Cardiac muscle cell (in vitro differentiated cells and primary cell): ENCODE results near the gene ACACB. TPM values are rescaled to one million over a fixed set of nuclear protein-coding genes. Genes with fewer than 3 reads are reported as not detected.

Source experiments
- DNase-seq, 2 donors: peaks; one replicate each; pipeline versions ENCODE4 v3.0.0 to v3.0.0-alpha.2; 2010 to 2017; ENCODE audit warnings: low read depth in 1 of 2, low spot score in 1 of 2
- H3K27ac ChIP-seq: fragments of 200-600 bp; sonication (generic); 2 replicates; pipeline ENCODE4 v1.5.1; 2016
- H3K27me3 ChIP-seq: fragments of 200-600 bp; sonication (generic); 2 replicates; pipeline ENCODE4 v1.6.0; 2016; ENCODE audit warnings: control low read depth
- H3K36me3 ChIP-seq: fragments of 200-600 bp; sonication (generic); 2 replicates; pipeline ENCODE4 v1.5.1; 2016; ENCODE audit warnings: control low read depth
- H3K4me1 ChIP-seq: fragments of 200-600 bp; sonication (generic); 2 replicates; pipeline ENCODE4 v1.8.1; 2017; ENCODE audit warnings: low read depth, mild to moderate bottlenecking, mixed run types
- H3K4me3 ChIP-seq: fragments of 200-600 bp; sonication (generic); 2 replicates; pipeline ENCODE4 v1.5.1; 2016; ENCODE audit warnings: mild to moderate bottlenecking
- H3K9me3 ChIP-seq: fragments of 200-600 bp; sonication (generic); 2 replicates; pipeline ENCODE4 v1.5.1; 2017; ENCODE audit warnings: low read depth, mild to moderate bottlenecking, control low read depth
- polyA plus RNA-seq: library from polyadenylated mRNA; unstranded; fragments of >200 nt; fragmentation: Nextera tagmentation; extraction: Ambion mirVana; gene quantifications from 2 replicates; pipeline ENCODE4 v1.2.1, GENCODE V29; 2016
- total RNA-seq: library from RNA; depleted of rRNA; stranded (reverse); fragments of >200 nt; gene quantifications from 2 replicates; pipeline ENCODE4 v1.2.3, GENCODE V29; 2016
- TF ChIP-seq, protein P1 (sequence below): IDR thresholded peaks from 2 replicates; pipeline ENCODE4 v1.5.1; 2012; ENCODE audit warnings: low read depth, mild to moderate bottlenecking, low read length

The ACACB gene
- total and polyA plus RNA-seq, 2 experiments from 2014 or later, result 28.9 to 78.0 TPM

DNA sequence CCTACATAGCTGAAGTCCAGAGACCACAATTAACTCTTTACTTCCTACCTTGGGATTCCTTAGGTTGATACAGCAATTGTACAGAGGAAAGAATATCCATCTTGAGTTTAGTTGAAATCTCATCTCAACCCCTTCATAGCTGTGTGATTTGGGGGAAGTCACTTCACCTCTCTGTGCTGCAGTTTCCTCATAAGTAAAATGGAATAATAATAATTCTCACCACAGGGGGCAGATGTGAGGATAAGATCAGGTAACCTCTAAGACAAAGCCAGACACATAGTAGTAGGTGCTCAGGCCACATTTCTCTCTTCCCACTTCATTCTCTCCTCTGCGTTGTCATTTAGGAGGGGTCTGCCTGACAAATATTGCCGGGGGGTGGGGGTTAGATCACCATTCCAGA lies 186.0 kb downstream of the ACACB start:
- H3K9me3 ChIP-seq, result no peaks in the 10 kb centered on the region
- no peak overlapping the region for H3K27ac ChIP-seq
- H3K36me3 ChIP-seq, result no peaks in the 10 kb centered on the region
- H3K4me3 ChIP-seq, result no peak overlapping the region
- TF ChIP-seq, protein P1, sequence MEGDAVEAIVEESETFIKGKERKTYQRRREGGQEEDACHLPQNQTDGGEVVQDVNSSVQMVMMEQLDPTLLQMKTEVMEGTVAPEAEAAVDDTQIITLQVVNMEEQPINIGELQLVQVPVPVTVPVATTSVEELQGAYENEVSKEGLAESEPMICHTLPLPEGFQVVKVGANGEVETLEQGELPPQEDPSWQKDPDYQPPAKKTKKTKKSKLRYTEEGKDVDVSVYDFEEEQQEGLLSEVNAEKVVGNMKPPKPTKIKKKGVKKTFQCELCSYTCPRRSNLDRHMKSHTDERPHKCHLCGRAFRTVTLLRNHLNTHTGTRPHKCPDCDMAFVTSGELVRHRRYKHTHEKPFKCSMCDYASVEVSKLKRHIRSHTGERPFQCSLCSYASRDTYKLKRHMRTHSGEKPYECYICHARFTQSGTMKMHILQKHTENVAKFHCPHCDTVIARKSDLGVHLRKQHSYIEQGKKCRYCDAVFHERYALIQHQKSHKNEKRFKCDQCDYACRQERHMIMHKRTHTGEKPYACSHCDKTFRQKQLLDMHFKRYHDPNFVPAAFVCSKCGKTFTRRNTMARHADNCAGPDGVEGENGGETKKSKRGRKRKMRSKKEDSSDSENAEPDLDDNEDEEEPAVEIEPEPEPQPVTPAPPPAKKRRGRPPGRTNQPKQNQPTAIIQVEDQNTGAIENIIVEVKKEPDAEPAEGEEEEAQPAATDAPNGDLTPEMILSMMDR, result peak; percentile 15
- peaks cover 12% of the 10 kb centered on the region for H3K27me3 ChIP-seq
- no peaks in the 10 kb centered on the region for H3K4me1 ChIP-seq
- DNase-seq, result no peak

DNA sequence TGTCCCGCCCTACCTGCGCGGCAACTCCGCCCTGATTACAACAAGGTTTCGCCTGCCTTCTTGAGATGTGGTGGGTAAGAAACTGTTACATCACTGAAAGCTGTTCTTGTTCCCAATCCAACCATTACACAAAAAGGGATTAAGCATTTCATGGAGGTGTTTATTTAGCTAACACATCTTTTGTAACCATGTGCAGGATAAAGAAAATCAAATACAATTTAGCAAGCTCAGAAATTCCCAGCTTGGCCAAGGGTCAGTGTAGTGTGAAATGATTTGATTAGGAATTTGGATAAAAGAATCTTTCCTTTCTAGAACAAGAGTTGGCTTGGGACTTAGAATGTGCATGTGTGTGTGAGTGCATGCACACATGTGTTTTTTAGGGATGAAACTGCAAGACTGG lies 186.4 kb downstream of the ACACB start:
- no peak for DNase-seq
- H3K4me3 ChIP-seq, result no peak overlapping the region
- H3K27ac ChIP-seq, result no peak overlapping the region
- TF ChIP-seq, protein P1, result no peak
- no peaks in the 10 kb centered on the region for H3K36me3 ChIP-seq
- H3K9me3 ChIP-seq, result no peaks in the 10 kb centered on the region
- H3K4me1 ChIP-seq, result no peaks in the 10 kb centered on the region
- peaks cover 16% of the 10 kb centered on the region for H3K27me3 ChIP-seq

DNA sequence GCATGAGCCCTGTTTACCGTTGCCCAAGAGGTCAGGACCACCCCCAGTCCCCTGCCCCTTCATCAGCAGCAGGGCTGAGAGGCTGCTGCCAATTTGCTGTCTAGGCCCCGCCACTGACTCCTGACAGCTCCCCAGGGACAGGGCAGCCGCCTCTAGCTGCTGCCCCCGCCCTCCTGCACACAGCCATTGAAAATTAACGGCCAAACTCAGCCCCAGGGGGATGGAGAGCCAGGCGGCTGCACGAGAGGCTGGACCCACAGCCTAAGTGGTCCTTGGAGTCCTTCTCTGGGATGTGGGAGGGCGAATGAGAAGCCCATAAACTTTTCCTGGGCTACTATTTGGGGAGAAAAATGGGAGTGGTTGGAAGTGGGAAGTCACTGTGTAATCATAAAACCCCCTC lies 188.1 kb downstream of the ACACB start:
- Histone ChIP-seq H3K27me3 (peaks cover 33% of the 10 kb centered on the region), H3K4me3 (no peak overlapping the region), H3K36me3 (no peaks in the 10 kb centered on the region), H3K27ac (no peak overlapping the region), H3K9me3 (no peaks in the 10 kb centered on the region), H3K4me1 (no peaks in the 10 kb centered on the region)
- no peak for DNase-seq
- TF ChIP-seq, protein P1, result no peak

- H3K27me3 ChIP-seq, result peaks cover 42% of the 10 kb centered on the region
- no peak for DNase-seq
- H3K4me1 ChIP-seq, result no peaks in the 10 kb centered on the region
- H3K27ac ChIP-seq, result no peak overlapping the region
- H3K9me3 ChIP-seq, result no peaks in the 10 kb centered on the region
- H3K36me3 ChIP-seq, result no peaks in the 10 kb centered on the region
- no peak overlapping the region for H3K4me3 ChIP-seq
- TF ChIP-seq, protein P1, result no peak
These were observed 189.2 kb downstream of the ACACB start for GRCh38 chr12:109305547-109305946.

GRCh38 chr12:109307051-109307450 lies 190.7 kb downstream of the ACACB start:
- Histone ChIP-seq H3K4me3 (no peak overlapping the region), H3K36me3 (no peaks in the 10 kb centered on the region), H3K27ac (no peak overlapping the region), H3K27me3 (peaks cover 58% of the 10 kb centered on the region), H3K9me3 (no peaks in the 10 kb centered on the region), H3K4me1 (no peaks in the 10 kb centered on the region)
- TF ChIP-seq, protein P1, result no peak
- DNase-seq, result no peak
